ENCODE results near the gene ERMAP. TPM values are rescaled to one million over a fixed set of nuclear protein-coding genes. Genes with fewer than 3 reads are reported as not detected.

The ERMAP gene
- total and polyA plus RNA-seq, 9 of the 15 experiments (the other 6 are each of a cell fraction or from before 2014, with no cell fraction given) = 8.0 to 31.4 (median 22.5) TPM

GRCh38 chr1:42820813-42821212, 3.9 kb downstream of the ERMAP start (continued):
- no peak for TF ChIP-seq AFF4 (CRISPR knock-in tag; IDR thresholded peaks at IDR 0.05)
- TF ChIP-seq ZFX (CRISPR knock-in tag; IDR thresholded peaks at IDR 0.05) = no peak
- TF ChIP-seq NCOA4 (IDR thresholded peaks at IDR 0.05; ENCODE audit: partially characterized antibody) = no peak
- TF ChIP-seq FOXA1 (IDR thresholded peaks at IDR 0.05; ENCODE audit: borderline replicate concordance) = no peak
- TF ChIP-seq JUND (IDR thresholded peaks at IDR 0.05; ENCODE audit: borderline replicate concordance, low read depth, low read length) = no peak
- peak; percentile 38; the same call in 1 of the 3 replicates for TF ChIP-seq JUND (tag; IDR thresholded peaks at IDR 0.05; ENCODE audit: borderline replicate concordance, low read depth, low read length)
- TF ChIP-seq UBTF (IDR thresholded peaks at IDR 0.05; ENCODE audit: borderline replicate concordance in 1 of 2, low read depth in 2 of 2, low read length in 2 of 2) = no peak
- TF ChIP-seq NFE2L1 (tag; IDR thresholded peaks at IDR 0.05; ENCODE audit: borderline replicate concordance, low read depth) = no peak
- TF ChIP-seq ZNF449 (CRISPR knock-in tag; IDR thresholded peaks at IDR 0.05) = no peak
- TF ChIP-seq SAFB2 (IDR thresholded peaks at IDR 0.05; ENCODE audit: borderline replicate concordance, low read depth, low read length, severe bottlenecking) = no peak
- TF ChIP-seq, protein P1, sequence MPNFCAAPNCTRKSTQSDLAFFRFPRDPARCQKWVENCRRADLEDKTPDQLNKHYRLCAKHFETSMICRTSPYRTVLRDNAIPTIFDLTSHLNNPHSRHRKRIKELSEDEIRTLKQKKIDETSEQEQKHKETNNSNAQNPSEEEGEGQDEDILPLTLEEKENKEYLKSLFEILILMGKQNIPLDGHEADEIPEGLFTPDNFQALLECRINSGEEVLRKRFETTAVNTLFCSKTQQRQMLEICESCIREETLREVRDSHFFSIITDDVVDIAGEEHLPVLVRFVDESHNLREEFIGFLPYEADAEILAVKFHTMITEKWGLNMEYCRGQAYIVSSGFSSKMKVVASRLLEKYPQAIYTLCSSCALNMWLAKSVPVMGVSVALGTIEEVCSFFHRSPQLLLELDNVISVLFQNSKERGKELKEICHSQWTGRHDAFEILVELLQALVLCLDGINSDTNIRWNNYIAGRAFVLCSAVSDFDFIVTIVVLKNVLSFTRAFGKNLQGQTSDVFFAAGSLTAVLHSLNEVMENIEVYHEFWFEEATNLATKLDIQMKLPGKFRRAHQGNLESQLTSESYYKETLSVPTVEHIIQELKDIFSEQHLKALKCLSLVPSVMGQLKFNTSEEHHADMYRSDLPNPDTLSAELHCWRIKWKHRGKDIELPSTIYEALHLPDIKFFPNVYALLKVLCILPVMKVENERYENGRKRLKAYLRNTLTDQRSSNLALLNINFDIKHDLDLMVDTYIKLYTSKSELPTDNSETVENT (CRISPR knock-in tag; IDR thresholded peaks at IDR 0.05) = no peak
- TF ChIP-seq, protein P2, sequence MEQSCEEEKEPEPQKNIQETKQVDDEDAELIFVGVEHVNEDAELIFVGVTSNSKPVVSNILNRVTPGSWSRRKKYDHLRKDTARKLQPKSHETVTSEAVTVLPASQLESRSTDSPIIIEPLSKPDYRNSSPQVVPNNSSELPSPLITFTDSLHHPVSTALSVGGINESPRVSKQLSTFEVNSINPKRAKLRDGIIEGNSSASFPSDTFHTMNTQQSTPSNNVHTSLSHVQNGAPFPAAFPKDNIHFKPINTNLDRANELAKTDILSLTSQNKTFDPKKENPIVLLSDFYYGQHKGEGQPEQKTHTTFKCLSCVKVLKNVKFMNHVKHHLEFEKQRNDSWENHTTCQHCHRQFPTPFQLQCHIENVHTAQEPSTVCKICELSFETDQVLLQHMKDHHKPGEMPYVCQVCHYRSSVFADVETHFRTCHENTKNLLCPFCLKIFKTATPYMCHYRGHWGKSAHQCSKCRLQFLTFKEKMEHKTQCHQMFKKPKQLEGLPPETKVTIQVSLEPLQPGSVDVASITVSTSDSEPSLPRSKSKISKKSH (CRISPR knock-in tag; IDR thresholded peaks at IDR 0.05) = no peak
- TF ChIP-seq ZNF197 (CRISPR knock-in tag; IDR thresholded peaks at IDR 0.05; ENCODE audit: low read depth) = no peak
- no peak for TF ChIP-seq TAL1 (IDR thresholded peaks at IDR 0.05)
- TF ChIP-seq SRF (CRISPR knock-in tag; IDR thresholded peaks at IDR 0.05) = peak in 1 of 2 experiments; percentile 56; a peak in 1 of 4 replicates
- TF ChIP-seq GATAD2A (IDR thresholded peaks at IDR 0.05) = no peak

Measured in K562 (cell line).